ENCODE results near the gene PANK1.

DNA sequence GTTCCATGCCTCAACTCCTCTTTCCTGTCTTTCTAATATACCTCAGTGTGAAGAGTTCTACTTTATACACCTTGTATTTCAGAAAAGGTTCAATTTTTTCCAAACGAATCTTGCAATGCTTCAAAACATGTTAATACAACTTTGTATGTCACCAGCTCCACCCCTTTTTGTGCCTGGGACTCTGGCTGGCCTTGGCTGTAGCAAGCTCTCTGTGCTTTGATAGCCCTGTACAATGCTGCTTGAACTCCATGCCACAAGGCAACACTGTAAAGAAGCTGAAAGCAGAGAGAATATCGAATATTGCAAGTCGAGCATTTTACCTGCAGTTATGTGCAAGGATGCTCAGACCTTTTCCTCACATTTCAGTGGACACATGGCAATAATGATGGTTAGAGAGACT lies 52.5 kb downstream of the PANK1 start:
- TF ChIP-seq, protein P1, sequence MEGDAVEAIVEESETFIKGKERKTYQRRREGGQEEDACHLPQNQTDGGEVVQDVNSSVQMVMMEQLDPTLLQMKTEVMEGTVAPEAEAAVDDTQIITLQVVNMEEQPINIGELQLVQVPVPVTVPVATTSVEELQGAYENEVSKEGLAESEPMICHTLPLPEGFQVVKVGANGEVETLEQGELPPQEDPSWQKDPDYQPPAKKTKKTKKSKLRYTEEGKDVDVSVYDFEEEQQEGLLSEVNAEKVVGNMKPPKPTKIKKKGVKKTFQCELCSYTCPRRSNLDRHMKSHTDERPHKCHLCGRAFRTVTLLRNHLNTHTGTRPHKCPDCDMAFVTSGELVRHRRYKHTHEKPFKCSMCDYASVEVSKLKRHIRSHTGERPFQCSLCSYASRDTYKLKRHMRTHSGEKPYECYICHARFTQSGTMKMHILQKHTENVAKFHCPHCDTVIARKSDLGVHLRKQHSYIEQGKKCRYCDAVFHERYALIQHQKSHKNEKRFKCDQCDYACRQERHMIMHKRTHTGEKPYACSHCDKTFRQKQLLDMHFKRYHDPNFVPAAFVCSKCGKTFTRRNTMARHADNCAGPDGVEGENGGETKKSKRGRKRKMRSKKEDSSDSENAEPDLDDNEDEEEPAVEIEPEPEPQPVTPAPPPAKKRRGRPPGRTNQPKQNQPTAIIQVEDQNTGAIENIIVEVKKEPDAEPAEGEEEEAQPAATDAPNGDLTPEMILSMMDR (IDR thresholded peaks at IDR 0.05) = no peak
- no peak for TF ChIP-seq POLR2A (IDR thresholded peaks at IDR 0.05)

Measured in testis (tissue), 2 donors.